GM18508 (cell line): ENCODE data around the gene CASKIN1.

Experiments
- ATAC-seq: cut with Tn5 transposase; IDR thresholded peaks from one replicate; pipeline ENCODE4 v1.9.1; 2021; ENCODE audit warnings: moderate number of reproducible peaks; ENCODE audit not compliant: insufficient read depth, unreplicated experiment

CASKIN1 gene

DNA sequence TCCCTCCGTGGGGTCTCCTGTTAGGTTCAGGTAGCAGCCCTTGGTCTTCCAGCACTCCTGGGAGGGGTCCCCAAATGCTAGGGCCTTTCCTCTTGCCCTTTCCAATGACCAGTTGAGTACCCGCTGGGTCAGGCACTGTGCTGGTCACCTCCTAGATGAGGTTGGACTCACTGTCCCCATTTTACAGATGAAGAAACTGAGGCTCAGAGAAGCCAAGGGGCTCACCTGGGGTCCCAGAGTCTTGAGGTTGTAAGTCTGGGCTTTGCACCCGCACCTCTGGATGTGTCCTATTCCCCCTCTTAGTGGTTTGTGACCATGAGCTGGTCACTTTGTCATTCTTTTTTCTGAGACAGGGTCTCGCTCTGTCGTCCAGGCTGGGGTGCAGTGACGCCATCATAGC lies 1.4 kb upstream of the CASKIN1 start:
- no peak for ATAC-seq

DNA sequence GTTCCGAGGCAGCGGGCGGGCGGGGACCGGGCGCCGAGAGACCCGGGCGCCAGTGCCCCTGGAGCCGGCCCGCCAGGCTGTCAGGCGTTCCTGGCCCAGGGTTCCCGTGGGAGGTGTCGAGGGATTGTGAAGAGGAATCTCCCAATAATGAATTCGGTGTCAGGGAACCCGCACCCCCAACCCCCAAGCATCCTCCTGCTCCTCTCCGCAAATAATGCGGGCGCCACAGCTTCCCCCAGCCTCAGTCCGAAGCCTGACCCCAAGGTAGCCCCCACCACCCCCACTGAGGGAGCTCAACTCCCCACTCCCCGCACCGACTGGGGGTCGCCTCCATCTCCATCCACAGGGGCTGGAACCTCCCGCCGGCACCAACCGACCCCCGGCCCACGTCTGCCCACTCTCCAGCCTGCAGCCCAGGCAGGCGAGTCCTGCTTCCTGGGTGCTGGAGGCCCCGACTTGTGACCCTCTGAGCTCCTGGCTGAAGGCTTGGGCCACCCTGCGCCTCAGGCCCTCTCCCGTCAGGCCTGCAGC lies 641 bp upstream of the CASKIN1 start:
- no peak for ATAC-seq

DNA sequence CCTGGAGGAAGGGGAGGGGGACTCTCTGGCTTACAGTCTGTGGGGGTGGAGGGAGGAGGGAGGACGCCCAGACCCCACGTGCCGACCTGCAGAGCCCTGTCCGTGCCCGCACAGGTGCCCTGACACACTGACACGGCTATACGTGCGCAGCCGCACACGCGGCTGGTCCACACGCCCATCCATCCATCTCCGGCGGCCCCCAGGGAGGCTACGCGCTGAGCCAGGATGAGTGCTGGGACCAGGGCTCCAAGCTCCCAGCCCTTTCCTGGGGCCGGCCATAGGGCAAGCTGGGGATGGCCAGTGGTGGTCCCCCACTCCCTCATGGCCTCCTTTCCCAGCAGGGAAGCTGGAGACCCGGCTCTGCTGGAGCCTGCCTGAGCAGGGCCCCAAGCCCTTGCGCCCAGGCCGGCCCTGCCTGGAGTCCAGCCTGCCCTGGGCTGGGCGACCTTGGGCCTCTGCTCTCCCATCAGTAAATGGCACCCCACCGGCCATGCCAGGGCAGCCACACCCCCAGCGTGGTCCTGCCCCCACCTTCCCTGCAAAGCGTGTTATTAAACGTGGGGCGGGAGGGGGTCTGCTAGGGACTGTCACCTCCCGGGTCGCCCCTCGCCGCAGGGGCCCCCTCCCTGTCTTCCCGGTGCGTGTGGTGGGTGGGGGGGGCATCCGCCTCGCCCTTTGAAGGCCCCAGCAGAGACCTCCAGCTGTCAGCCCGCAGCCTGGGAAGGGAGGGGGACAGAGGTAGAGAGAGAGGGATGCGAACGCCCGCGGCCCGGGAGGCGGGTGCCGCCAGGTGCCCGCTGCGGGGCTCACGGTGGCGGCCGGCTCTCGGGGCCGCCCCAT lies 863 bp downstream of the CASKIN1 start:
- no peak for ATAC-seq

DNA sequence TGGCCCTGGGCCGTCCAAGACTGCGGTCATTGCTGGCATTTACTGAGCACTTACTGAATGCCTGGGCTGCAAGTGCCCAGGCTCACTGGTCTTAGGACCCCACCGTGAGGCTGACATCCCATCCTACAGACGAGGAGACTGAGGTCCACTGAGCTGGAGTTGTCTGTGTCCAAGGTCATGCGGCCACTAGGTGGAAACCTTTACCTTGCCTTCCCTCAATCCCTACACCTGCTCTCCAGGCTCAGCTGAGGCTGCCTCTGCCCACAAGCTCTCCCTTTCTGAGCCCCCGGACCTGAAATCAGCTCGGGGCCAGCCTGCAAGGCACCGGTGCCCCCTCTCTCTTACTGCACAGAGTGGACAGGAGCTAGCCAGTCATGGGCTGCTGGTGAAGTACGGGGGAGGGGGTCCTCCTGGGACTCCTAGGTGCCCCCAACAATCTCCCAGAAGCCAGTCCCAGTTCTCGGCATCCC lies 1.5 kb downstream of the CASKIN1 start:
- ATAC-seq = no peak

DNA sequence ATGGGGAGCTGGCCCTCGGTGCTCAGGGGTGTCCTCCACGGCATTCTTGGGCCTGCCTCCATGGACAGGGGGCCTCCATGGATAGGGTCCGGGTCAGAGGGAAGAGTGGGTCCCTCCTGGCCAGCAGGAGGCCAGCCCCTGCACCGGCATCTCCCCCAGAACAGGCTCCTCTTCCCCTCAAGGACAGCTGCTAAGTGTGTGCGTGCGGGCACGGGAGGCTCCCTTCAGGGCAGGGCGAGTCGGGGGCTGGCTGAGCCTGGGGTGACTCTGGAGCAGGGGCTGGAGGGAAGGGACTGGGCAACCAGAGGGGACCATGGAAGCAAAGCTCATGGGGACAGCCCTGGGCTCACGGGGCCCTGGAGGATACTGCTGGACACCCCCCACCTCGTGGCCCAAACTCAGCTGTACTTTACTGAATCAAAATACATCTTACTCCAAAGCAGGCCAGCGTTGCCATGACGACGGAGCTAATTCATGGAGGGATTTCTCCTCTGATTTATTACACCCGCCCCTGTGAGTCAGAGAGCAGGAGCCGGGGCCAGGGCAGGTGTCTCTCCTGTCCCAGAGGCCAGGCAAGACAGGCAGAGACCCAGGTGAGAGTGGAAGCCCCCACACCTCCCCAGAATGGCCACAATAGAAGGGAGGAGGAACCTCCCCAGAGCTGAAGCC lies 2.1 kb downstream of the CASKIN1 start:
- no peak for ATAC-seq

DNA sequence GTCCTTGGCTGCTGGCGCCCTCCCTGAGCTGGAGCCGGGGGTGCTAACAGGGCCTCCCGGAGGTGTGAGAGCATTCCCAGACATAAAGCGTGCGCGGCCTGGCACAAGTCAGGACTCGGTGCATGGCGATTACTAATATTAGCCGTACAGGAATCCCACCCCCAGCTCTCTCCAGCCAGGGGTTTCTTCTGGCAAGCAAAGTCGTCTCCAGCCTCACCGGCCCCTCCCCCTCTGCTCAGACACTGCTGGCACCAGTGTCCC lies 5.0 kb downstream of the CASKIN1 start:
- ATAC-seq = no peak

DNA sequence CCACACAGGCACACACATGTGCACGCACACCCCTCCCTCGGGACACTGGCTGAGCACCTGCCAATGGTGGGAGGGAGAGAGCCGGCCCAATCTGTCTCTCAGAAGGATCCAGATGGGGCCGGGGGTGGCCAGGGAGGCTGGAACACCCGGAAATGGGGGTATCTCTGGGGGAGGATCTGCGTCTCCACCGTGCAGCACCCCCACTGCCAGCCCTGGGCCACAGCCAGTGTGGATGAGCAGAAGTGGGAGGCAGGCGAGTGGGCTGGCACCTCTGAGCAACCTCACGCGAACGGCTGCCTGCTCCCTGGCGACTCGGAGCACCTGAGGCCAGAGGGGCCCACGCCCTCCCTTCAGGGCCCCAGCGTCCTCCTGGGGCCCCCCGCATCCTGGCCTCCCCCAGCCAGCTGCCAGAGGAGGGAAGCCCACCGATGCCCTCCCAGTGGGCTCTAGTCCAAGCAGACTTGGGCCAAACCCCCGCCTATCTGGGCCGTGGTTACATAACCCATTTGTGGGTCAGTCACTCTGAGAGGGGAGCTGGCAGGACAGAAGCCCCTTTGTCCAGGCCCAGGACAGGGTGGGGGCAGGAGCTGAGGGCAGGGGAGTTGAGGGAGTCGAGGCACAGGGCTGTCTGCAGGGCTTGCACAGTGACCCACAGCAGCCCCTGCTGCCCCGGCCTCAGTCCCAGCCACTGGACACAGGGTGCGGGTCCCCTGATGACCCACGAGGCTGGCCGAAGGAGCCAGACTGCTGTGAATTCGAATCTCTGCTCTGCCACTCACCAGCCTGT lies 5.6 kb downstream of the CASKIN1 start:
- no peak for ATAC-seq

DNA sequence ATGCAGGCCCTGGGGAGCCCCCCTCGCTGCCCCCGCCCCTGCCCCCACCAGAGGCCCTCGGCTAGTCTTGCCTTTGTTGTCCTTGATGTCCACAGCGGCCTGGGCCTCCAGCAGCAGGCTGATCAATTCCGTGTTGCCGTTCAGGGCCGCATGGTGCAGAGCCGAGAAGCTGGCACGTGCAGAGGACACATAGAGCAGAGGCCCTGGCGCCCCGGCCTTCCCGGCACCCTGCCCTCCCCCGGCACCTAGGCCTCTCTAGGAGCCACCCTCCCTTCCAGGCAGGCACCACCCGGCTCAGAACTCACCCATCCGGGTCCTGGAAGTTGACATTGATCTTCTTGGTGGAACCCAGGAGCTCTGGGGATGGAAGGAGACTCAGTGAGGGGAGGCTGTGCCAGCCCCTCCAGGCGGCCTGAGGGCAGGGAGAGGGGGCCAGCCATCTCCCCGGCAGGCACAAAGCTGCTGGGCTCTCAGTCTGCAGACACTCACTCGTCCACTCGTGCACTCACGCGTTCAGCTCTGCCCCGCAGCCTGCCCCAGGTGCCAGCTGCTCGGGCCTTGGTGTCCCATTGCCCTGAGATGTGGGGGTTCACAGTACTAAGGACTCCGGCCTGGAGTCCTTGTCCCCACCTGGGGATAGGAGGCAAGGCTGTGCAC lies 6.3 kb downstream of the CASKIN1 start:
- no peak for ATAC-seq

DNA sequence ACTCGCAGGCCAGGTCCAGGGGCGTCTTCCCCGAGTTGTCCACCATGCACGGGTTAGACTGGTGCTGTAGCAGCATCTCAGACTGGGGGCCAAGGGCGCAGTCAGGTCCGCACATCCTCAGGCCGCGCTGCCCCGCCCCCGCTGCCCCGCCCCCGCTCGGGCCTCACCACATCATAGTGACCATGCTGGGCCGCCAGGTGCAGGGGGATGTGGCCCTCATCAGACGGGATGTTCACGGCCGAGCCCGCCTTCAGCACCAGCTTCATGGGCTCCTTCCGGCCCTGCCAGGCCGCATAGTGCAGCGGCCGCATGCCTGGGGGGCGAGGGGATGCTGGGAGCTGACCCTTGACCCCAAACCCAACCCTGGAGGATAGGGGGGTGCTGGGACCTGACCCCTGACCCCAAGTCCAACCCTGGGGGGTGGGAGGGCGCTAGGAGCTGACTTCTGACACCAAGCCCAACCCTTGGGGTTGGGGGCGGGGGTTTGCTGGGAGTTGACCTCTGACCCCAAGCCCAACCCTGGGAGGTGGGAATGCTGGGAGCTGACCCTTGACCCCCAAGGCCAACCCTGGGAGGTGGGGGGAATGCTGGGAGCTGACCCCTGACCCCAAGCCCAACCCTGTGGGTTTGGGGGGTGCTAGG lies 7.0 kb downstream of the CASKIN1 start:
- ATAC-seq = no peak

DNA sequence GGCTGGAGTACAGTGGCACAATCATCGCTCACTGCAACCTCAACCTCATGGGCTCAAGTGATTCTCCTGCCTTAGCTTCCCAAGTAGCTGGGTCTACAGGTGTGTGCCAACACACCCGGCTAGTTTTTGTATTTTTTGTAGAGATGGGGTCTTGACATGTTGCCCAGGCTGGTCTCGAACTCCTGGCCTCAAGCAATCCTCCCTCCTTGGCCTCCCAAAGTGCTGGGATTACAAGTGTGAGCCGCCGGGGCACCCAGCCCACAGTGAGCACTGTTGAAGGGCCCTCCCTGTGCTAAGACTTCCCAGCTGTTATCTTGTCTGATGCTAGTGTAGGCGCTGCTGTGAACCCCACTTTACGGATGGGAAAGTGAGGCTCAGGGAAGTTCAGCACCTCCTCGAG lies 8.0 kb downstream of the CASKIN1 start:
- no peak for ATAC-seq

DNA sequence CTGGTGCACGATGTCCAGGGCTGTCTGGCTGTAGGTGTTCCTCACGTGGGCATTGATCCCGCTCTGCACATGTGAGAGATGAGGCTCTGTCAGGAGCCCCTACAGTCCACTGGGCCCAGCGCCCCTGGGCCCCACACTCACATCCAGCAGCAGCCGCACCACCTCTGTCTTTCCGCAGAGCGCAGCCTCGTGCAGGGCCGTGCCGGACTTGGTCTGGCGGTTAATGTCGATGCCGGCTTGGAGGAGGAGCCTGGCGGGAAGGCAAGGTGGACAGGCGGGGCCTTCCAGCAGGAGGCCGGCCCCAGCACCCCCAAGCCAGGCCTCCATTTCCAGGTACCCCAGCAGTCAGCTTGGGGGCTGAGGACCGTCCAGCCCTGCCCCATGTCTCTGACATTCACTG lies 9.2 kb downstream of the CASKIN1 start:
- no peak for ATAC-seq

DNA sequence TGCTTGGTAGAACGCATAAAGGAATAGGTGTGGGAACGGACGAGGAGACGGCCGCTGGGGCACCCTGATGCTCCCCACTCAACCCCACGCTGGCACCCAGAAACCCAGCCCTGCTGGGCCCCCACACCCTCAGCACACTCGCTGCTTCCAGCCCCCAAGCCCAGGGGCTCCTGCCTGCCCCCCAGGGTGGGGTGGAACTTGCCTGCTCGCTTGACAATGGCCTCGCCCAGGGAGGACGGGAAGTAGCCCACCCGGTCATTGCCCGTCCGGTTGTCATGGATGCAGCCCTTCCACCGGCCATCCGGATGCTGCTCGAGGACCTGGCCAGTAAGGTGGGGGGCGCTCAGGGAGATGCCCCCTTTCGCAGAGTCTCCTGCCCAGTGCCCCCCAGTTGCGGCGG lies 9.9 kb downstream of the CASKIN1 start:
- ATAC-seq = no peak

DNA sequence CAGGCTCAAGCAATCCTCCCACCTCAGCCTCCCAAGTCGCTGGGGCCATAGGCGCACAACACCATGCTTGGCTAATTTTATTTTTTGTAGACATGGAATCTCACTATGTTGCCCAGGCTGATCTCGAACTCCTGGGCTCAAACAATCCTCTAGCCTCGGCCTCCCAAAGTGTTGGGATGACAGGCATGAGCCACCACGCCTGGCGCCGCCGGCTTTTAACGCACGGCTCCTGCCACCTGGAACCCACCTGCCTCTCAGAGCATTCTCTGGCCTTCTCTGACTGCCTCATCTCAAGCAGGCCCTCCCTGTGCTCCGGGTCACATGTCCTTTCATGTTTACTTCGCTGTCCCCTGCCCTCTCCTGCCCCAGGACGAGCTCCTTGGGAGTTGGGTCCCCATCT lies 10.3 kb downstream of the CASKIN1 start:
- no peak for ATAC-seq

DNA sequence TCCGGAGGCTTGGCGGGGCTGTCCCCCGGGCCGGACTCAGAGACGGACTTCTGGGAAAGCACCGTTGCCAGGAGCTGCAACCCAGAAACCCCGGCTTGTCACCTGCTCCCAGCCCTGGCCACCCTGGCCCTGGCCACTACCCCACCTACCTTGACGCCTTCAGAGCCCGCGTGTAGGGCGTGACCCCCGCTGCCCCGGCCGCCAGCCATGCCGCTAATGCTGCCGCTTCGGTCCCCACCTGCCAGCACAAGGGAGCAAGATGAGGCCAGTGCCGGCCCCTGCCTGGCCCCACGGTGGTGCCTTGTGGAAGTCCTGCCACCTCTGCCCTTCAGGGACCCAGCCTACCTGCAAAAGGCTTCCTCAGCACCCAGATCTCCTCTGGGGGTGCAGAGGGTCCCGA lies 11.4 kb downstream of the CASKIN1 start:
- ATAC-seq = no peak

DNA sequence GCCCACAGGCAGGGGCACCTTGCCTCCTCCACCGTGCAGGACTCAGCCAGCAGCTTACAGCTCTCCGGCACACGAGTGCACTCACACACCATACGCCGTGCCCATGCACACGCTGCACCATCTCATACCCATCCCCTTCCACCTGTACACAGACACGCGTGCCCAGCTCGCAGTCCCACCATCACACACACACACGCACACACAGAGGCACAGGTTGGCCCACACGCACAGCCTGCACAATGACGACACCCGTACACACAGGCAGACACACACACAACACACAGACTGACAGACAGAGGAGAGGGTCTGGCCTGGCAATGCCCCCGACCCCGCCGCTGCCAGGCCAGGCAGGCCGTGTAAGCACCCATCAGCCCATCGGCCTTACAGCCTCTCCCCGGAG lies 12.1 kb downstream of the CASKIN1 start:
- no peak for ATAC-seq

DNA sequence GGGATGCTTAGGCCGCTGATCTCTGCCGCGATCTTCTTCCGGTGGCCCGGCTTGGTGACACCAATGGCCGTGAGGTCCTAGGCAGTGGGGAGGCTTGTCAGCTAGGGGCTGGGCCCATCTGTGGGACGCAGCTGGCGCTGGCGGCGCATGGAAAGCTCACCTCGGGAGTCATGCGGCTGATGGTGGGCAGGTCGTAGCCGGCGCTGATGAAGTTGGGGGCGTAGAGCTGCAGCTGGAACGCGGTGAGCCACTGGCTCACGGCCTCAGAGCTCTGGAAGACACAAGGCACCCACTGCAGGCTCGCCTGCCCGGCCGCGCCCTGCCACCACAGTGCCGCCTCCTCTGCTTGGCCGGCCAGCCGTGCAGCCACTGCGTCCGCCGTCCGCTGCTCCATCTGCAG lies 12.7 kb downstream of the CASKIN1 start:
- no peak for ATAC-seq

DNA sequence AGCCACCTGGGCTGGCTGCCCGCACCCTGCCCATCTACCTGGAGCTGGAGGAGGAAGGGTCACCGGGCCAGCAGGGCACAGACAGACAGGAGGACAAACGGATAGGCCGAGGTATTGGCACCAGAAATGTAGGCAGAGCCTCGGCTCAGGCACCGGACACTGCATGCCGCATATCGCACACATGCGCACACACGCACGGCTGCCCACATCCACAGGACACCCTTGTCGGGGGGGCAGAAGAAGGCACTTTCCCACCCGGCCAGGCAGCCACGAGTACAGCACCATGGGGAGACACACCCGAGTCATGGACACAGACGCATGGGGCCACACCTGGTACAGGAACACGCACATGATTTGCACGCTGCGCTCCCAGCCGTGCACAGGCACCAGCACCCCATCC lies 14.5 kb downstream of the CASKIN1 start:
- ATAC-seq = no peak

DNA sequence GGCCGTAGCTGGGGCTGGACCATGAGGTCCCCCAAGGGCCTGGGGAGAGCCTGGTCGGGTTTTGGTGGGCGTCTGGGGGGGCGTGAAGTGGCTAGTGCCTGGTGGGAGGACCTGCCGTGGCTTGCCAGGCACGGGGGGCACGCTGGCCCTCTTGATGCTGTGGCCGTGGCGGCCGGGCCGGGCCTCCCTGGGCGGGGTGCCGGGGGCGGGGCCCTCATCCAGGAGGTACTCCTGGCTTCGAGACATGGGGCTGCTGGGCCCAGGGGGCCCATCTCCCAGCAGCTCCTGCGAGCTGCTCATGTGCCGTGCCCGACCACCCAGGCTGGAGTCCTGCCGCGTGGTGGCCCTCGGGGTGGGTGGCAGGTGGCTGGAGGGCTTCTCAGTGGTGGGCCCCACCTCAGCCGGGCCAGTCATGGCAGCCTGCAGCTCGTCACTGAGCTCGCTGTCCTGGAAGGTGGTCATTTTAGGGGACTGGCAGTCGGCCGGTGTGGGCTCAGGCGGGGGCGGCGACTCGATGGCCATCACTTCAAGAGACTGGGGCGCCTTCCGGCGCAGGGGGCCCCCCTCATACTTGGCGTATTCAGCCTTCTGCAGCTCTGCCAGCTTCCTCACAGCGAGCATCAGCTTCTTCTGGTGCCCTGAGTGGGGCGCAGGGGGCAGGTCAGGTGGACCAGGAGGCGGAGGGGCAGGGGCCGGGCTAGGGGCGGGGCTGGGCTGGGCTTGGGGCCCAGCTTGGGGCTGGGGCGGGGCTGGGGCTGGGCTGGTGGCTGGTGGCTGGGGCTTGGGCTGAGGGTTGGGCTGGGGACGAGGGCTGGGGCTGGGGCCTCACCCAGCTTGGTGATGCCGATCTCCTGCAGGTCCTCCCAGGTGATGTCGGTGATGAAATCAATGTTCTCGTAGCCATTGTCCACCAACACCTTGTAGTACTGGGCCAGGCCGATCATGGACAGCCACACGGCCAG lies 15.2 kb downstream of the CASKIN1 start:
- ATAC-seq = no peak

DNA sequence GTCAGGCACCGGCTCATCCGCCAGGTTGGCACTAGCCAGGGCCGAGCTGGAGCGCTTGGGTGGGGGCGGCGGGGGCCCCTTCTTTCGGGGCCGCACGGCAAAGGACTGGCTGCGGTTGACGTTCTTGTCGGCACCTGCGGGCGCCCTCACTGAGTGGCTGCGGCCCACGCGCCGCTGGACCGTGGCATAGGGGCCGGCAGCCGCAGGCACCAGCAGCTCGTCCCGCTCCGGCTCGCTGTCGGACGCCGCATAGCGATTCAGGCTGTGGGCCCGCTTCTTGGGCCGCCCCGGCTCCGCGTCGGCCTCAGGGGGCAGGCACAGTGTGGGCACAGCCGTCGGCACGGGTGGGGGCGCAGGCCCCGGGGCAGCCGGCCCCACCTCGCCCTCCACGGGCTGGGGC lies 15.9 kb downstream of the CASKIN1 start:
- no peak for ATAC-seq
